ENCODE data around the gene KLHL29.

The KLHL29 gene

GRCh38 chr2:23708771-23709170 is 323.8 kb downstream of the KLHL29 start:
- peaks cover 6 to 20% of the 10 kb centered on the region in 2 donors for H3K36me3 ChIP-seq (ENCODE audit: control insufficient read depth in 2 of 2, insufficient read depth in 2 of 2, low read length in 2 of 2)
- H3K9me3 ChIP-seq (ENCODE audit: control insufficient read depth in 2 of 2, low read length in 2 of 2): no peaks in the 10 kb centered on the region
- H3K27ac ChIP-seq (ENCODE audit: low read depth in 2 of 2, low read length in 2 of 2): no peak overlapping the region
- H3K9ac ChIP-seq (ENCODE audit: low read depth in 1 of 2, low read length in 2 of 2): no peak overlapping the region
- no peaks in the 10 kb centered on the region for H3K27me3 ChIP-seq (ENCODE audit: control insufficient read depth in 2 of 2, insufficient read depth in 2 of 2, low read length in 2 of 2)
- no peaks in the 10 kb centered on the region for H3K4me1 ChIP-seq (ENCODE audit: control insufficient read depth in 2 of 2, insufficient read depth in 2 of 2, low read length in 2 of 2)
- no peak overlapping the region for H3K4me3 ChIP-seq (ENCODE audit: low read length in 2 of 2)

GRCh38 chr2:23709311-23709710 is 324.3 kb downstream of the KLHL29 start:
- Histone ChIP-seq H3K9ac (ENCODE audit: low read depth in 1 of 2, low read length in 2 of 2) (no peak overlapping the region), H3K27ac (ENCODE audit: low read depth in 2 of 2, low read length in 2 of 2) (no peak overlapping the region), H3K4me3 (ENCODE audit: low read length in 2 of 2) (no peak overlapping the region), H3K9me3 (ENCODE audit: control insufficient read depth in 2 of 2, low read length in 2 of 2) (no peaks in the 10 kb centered on the region), H3K27me3 (ENCODE audit: control insufficient read depth in 2 of 2, insufficient read depth in 2 of 2, low read length in 2 of 2) (no peaks in the 10 kb centered on the region), H3K4me1 (ENCODE audit: control insufficient read depth in 2 of 2, insufficient read depth in 2 of 2, low read length in 2 of 2) (no peaks in the 10 kb centered on the region), H3K36me3 (ENCODE audit: control insufficient read depth in 2 of 2, insufficient read depth in 2 of 2, low read length in 2 of 2) (peaks cover 6 to 20% of the 10 kb centered on the region in 2 donors)

- no peak overlapping the region for H3K9ac ChIP-seq (ENCODE audit: low read depth in 1 of 2, low read length in 2 of 2)
- H3K27me3 ChIP-seq (ENCODE audit: control insufficient read depth in 2 of 2, insufficient read depth in 2 of 2, low read length in 2 of 2): no peaks in the 10 kb centered on the region
- peaks cover 0 to 15% of the 10 kb centered on the region in 2 donors for H3K36me3 ChIP-seq (ENCODE audit: control insufficient read depth in 2 of 2, insufficient read depth in 2 of 2, low read length in 2 of 2)
- H3K4me3 ChIP-seq (ENCODE audit: low read length in 2 of 2): no peak overlapping the region
- H3K9me3 ChIP-seq (ENCODE audit: control insufficient read depth in 2 of 2, low read length in 2 of 2): no peaks in the 10 kb centered on the region
- no peak overlapping the region for H3K27ac ChIP-seq (ENCODE audit: low read depth in 2 of 2, low read length in 2 of 2)
- H3K4me1 ChIP-seq (ENCODE audit: control insufficient read depth in 2 of 2, insufficient read depth in 2 of 2, low read length in 2 of 2): no peaks in the 10 kb centered on the region
These were observed 327.2 kb downstream of the KLHL29 start for GRCh38 chr2:23711979-23712755.

- H3K9ac ChIP-seq (ENCODE audit: low read depth in 1 of 2, low read length in 2 of 2): no peak overlapping the region
- peaks cover 0 to 12% of the 10 kb centered on the region in 2 donors for H3K36me3 ChIP-seq (ENCODE audit: control insufficient read depth in 2 of 2, insufficient read depth in 2 of 2, low read length in 2 of 2)
- H3K4me1 ChIP-seq (ENCODE audit: control insufficient read depth in 2 of 2, insufficient read depth in 2 of 2, low read length in 2 of 2): no peaks in the 10 kb centered on the region
- H3K9me3 ChIP-seq (ENCODE audit: control insufficient read depth in 2 of 2, low read length in 2 of 2): no peaks in the 10 kb centered on the region
- no peaks in the 10 kb centered on the region for H3K27me3 ChIP-seq (ENCODE audit: control insufficient read depth in 2 of 2, insufficient read depth in 2 of 2, low read length in 2 of 2)
- H3K27ac ChIP-seq (ENCODE audit: low read depth in 2 of 2, low read length in 2 of 2): no peak overlapping the region
- no peak overlapping the region for H3K4me3 ChIP-seq (ENCODE audit: low read length in 2 of 2)
These were observed 327.8 kb downstream of the KLHL29 start for GRCh38 chr2:23712756-23713151.

GRCh38 chr2:23713351-23713750 is 328.4 kb downstream of the KLHL29 start:
- H3K4me3 ChIP-seq (ENCODE audit: low read length in 2 of 2): no peak overlapping the region
- H3K36me3 ChIP-seq (ENCODE audit: control insufficient read depth in 2 of 2, insufficient read depth in 2 of 2, low read length in 2 of 2): peaks cover 0 to 7% of the 10 kb centered on the region in 2 donors
- no peaks in the 10 kb centered on the region for H3K27me3 ChIP-seq (ENCODE audit: control insufficient read depth in 2 of 2, insufficient read depth in 2 of 2, low read length in 2 of 2)
- no peak overlapping the region for H3K27ac ChIP-seq (ENCODE audit: low read depth in 2 of 2, low read length in 2 of 2)
- no peak overlapping the region for H3K9ac ChIP-seq (ENCODE audit: low read depth in 1 of 2, low read length in 2 of 2)
- no peaks in the 10 kb centered on the region for H3K4me1 ChIP-seq (ENCODE audit: control insufficient read depth in 2 of 2, insufficient read depth in 2 of 2, low read length in 2 of 2)
- H3K9me3 ChIP-seq (ENCODE audit: control insufficient read depth in 2 of 2, low read length in 2 of 2): no peaks in the 10 kb centered on the region

- H3K9ac ChIP-seq (ENCODE audit: low read depth in 1 of 2, low read length in 2 of 2): no peak overlapping the region
- H3K27me3 ChIP-seq (ENCODE audit: control insufficient read depth in 2 of 2, insufficient read depth in 2 of 2, low read length in 2 of 2): no peaks in the 10 kb centered on the region
- H3K4me3 ChIP-seq (ENCODE audit: low read length in 2 of 2): no peak overlapping the region
- no peaks in the 10 kb centered on the region for H3K9me3 ChIP-seq (ENCODE audit: control insufficient read depth in 2 of 2, low read length in 2 of 2)
- H3K4me1 ChIP-seq (ENCODE audit: control insufficient read depth in 2 of 2, insufficient read depth in 2 of 2, low read length in 2 of 2): no peaks in the 10 kb centered on the region
- H3K36me3 ChIP-seq (ENCODE audit: control insufficient read depth in 2 of 2, insufficient read depth in 2 of 2, low read length in 2 of 2): peaks cover 2 to 3% of the 10 kb centered on the region in 2 donors
- no peak overlapping the region for H3K27ac ChIP-seq (ENCODE audit: low read depth in 2 of 2, low read length in 2 of 2)
These were observed 334.1 kb downstream of the KLHL29 start for GRCh38 chr2:23718931-23719700.

- no peak overlapping the region for H3K9ac ChIP-seq (ENCODE audit: low read depth in 1 of 2, low read length in 2 of 2)
- no peaks in the 10 kb centered on the region for H3K4me1 ChIP-seq (ENCODE audit: control insufficient read depth in 2 of 2, insufficient read depth in 2 of 2, low read length in 2 of 2)
- no peak overlapping the region for H3K27ac ChIP-seq (ENCODE audit: low read depth in 2 of 2, low read length in 2 of 2)
- no peaks in the 10 kb centered on the region for H3K9me3 ChIP-seq (ENCODE audit: control insufficient read depth in 2 of 2, low read length in 2 of 2)
- H3K4me3 ChIP-seq (ENCODE audit: low read length in 2 of 2): no peak overlapping the region
- no peaks in the 10 kb centered on the region for H3K27me3 ChIP-seq (ENCODE audit: control insufficient read depth in 2 of 2, insufficient read depth in 2 of 2, low read length in 2 of 2)
- H3K36me3 ChIP-seq (ENCODE audit: control insufficient read depth in 2 of 2, insufficient read depth in 2 of 2, low read length in 2 of 2): peaks cover 2 to 3% of the 10 kb centered on the region in 2 donors
These were observed 334.7 kb downstream of the KLHL29 start for GRCh38 chr2:23719716-23720115.

- Histone ChIP-seq H3K27ac (ENCODE audit: low read depth in 2 of 2, low read length in 2 of 2) (no peak overlapping the region), H3K4me1 (ENCODE audit: control insufficient read depth in 2 of 2, insufficient read depth in 2 of 2, low read length in 2 of 2) (no peaks in the 10 kb centered on the region), H3K36me3 (ENCODE audit: control insufficient read depth in 2 of 2, insufficient read depth in 2 of 2, low read length in 2 of 2) (peaks cover 3 to 5% of the 10 kb centered on the region in 2 donors), H3K27me3 (ENCODE audit: control insufficient read depth in 2 of 2, insufficient read depth in 2 of 2, low read length in 2 of 2) (no peaks in the 10 kb centered on the region), H3K4me3 (ENCODE audit: low read length in 2 of 2) (no peak overlapping the region), H3K9ac (ENCODE audit: low read depth in 1 of 2, low read length in 2 of 2) (no peak overlapping the region), H3K9me3 (ENCODE audit: control insufficient read depth in 2 of 2, low read length in 2 of 2) (no peaks in the 10 kb centered on the region)
These were observed 335.9 kb downstream of the KLHL29 start for GRCh38 chr2:23720705-23721453.

- no peaks in the 10 kb centered on the region for H3K27me3 ChIP-seq (ENCODE audit: control insufficient read depth in 2 of 2, insufficient read depth in 2 of 2, low read length in 2 of 2)
- no peak overlapping the region for H3K9ac ChIP-seq (ENCODE audit: low read depth in 1 of 2, low read length in 2 of 2)
- H3K4me1 ChIP-seq (ENCODE audit: control insufficient read depth in 2 of 2, insufficient read depth in 2 of 2, low read length in 2 of 2): no peaks in the 10 kb centered on the region
- peaks cover 3 to 7% of the 10 kb centered on the region in 2 donors for H3K36me3 ChIP-seq (ENCODE audit: control insufficient read depth in 2 of 2, insufficient read depth in 2 of 2, low read length in 2 of 2)
- H3K9me3 ChIP-seq (ENCODE audit: control insufficient read depth in 2 of 2, low read length in 2 of 2): no peaks in the 10 kb centered on the region
- no peak overlapping the region for H3K27ac ChIP-seq (ENCODE audit: low read depth in 2 of 2, low read length in 2 of 2)
- H3K4me3 ChIP-seq (ENCODE audit: low read length in 2 of 2): no peak overlapping the region
These were observed 336.5 kb downstream of the KLHL29 start for GRCh38 chr2:23721454-23721826.

GRCh38 chr2:23722255-23722654 is 337.3 kb downstream of the KLHL29 start:
- Histone ChIP-seq H3K36me3 (ENCODE audit: control insufficient read depth in 2 of 2, insufficient read depth in 2 of 2, low read length in 2 of 2) (peaks cover 3 to 10% of the 10 kb centered on the region in 2 donors), H3K27ac (ENCODE audit: low read depth in 2 of 2, low read length in 2 of 2) (no peak overlapping the region), H3K4me3 (ENCODE audit: low read length in 2 of 2) (no peak overlapping the region), H3K4me1 (ENCODE audit: control insufficient read depth in 2 of 2, insufficient read depth in 2 of 2, low read length in 2 of 2) (no peaks in the 10 kb centered on the region), H3K27me3 (ENCODE audit: control insufficient read depth in 2 of 2, insufficient read depth in 2 of 2, low read length in 2 of 2) (no peaks in the 10 kb centered on the region), H3K9me3 (ENCODE audit: control insufficient read depth in 2 of 2, low read length in 2 of 2) (no peaks in the 10 kb centered on the region), H3K9ac (ENCODE audit: low read depth in 1 of 2, low read length in 2 of 2) (no peak overlapping the region)
